Measurements from ENCODE around the gene KRTAP22-1.

The KRTAP22-1 gene

DNA sequence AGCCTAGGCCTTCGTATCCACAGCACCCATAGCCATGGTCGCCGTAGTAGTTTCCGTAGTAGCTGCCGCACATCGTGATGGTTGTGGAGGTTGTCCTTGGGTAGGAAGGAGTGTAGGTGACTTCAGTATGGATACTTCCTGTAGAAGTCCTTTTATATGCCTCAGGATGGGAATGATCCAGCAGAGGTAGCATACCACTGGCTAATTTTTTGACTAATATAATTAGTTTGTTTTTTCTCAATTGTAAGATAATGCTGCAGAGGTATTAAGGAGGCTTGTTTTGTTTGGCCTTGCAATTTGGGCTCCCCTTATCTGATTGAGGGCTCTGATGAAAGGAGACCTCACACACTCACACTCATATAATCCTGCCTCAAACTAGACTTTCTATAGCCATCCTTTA, 2.1 kb upstream of the KRTAP22-1 start, which contains the start of gene KRTAP6-2:
KRTAP6-2 (minus strand) TSS at position 101 of the 400 bp plus-strand sequence; CDS start at position 73, 28 bp downstream.
- in situ Hi-C loops (cut with HindIII; ENCODE audit: low pct_unique_long_range_greater_than_20kb, low sequenced_read_pairs), result no loop called here
- no peak for TF ChIP-seq JUND (IDR thresholded peaks at IDR 0.05; ENCODE audit: low read depth)
- DNase-seq (ENCODE audit: low read depth in 1 of 2, low spot score in 1 of 2), result no peak

DNA sequence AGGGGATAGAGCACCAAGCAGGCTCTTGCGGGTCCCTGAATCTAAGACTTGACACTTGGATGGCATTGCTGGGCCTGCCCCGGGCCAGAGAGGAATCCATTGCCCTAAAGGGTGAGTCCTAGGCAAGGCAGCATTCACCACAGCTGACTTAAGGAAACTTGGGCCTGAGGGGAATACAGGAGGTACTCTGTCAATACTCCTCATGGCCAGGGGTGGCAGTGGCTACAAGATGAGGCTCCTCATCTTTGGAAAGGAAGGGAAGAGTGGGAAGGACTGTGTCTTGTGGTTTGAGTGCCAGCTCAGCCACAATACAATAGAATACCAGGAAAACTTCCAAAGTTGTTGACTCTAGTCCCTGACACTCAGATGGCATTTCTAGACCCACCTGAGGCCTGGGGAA, 5.1 kb downstream of the KRTAP22-1 start:
- peak in 1 of 2 experiments; percentile 6 for DNase-seq (ENCODE audit: low read depth in 1 of 2, low spot score in 1 of 2)
- no peak for TF ChIP-seq JUND (IDR thresholded peaks at IDR 0.05; ENCODE audit: low read depth)
- in situ Hi-C loops (cut with HindIII; ENCODE audit: low pct_unique_long_range_greater_than_20kb, low sequenced_read_pairs), result no loop called here

DNA sequence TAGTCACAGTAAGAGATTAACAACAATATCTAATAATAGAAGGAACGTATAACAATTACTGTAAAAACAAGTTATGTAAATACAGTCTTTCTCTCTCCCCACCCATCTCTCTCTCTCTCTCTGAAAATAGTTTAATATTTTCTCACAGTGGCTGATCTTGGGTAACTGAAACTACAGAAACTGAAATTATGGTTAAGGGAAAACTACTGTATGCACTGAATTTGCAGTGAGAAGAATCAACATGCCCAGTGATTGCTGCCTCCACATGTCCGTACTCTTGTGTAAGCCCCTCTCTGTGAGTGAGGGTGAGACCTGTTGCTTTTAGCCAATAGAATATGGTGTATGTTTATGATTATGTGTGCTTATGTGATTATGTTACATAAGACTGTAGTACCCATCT, 11.2 kb downstream of the KRTAP22-1 start:
- no peak for TF ChIP-seq JUND (IDR thresholded peaks at IDR 0.05; ENCODE audit: low read depth)
- no peak for DNase-seq (ENCODE audit: low read depth in 1 of 2, low spot score in 1 of 2)
- in situ Hi-C loops (cut with HindIII; ENCODE audit: low pct_unique_long_range_greater_than_20kb, low sequenced_read_pairs), result no loop called here

GRCh38 chr21:30613836-30614235, 12.9 kb downstream of the KRTAP22-1 start, which contains the start of gene KRTAP6-1:
KRTAP6-1 (minus strand) TSS chr21:30613930; CDS start chr21:30613904, 26 bp downstream.
- no peak for DNase-seq (ENCODE audit: low read depth in 1 of 2, low spot score in 1 of 2)
- no peak for TF ChIP-seq JUND (IDR thresholded peaks at IDR 0.05; ENCODE audit: low read depth)
- in situ Hi-C loops (cut with HindIII; ENCODE audit: low pct_unique_long_range_greater_than_20kb, low sequenced_read_pairs), result no loop called here

DNA sequence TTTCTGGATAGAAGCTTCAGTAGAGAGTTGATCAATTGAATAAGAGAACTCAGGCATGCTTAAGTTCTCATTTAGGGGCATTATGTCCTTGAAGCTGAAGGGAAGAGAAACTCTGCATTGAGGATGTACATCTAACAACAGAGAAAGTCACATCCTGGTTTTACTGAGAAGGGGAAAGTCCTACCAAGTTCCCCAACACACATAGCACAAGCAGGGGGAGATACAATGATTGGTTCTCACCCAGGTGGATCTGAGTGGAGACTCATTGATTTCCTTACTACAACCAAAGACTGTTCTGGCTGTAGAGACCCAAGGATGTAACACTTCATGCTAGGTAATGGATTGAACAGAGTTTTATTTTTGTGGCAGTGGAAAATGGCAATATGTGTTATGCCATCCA, 14.3 kb downstream of the KRTAP22-1 start:
- no peak for DNase-seq (ENCODE audit: low read depth in 1 of 2, low spot score in 1 of 2)
- in situ Hi-C loops (cut with HindIII; ENCODE audit: low pct_unique_long_range_greater_than_20kb, low sequenced_read_pairs), result no loop called here
- no peak for TF ChIP-seq JUND (IDR thresholded peaks at IDR 0.05; ENCODE audit: low read depth)

- in situ Hi-C loops (cut with HindIII; ENCODE audit: low pct_unique_long_range_greater_than_20kb, low sequenced_read_pairs), result no loop called here
- no peak for TF ChIP-seq JUND (IDR thresholded peaks at IDR 0.05; ENCODE audit: low read depth)
- no peak for DNase-seq (ENCODE audit: low read depth in 1 of 2, low spot score in 1 of 2)
Observed at GRCh38 chr21:30616125-30616524, 15.2 kb downstream of the KRTAP22-1 start, which contains the start of gene KRTAP20-1. KRTAP20-1 (plus strand) TSS chr21:30616425; CDS start chr21:30616455, 30 bp downstream.

- in situ Hi-C loops (cut with HindIII; ENCODE audit: low pct_unique_long_range_greater_than_20kb, low sequenced_read_pairs), result no loop called here
- no peak for DNase-seq (ENCODE audit: low read depth in 1 of 2, low spot score in 1 of 2)
- no peak for TF ChIP-seq JUND (IDR thresholded peaks at IDR 0.05; ENCODE audit: low read depth)
Observed at GRCh38 chr21:30620080-30620479, 19.2 kb downstream of the KRTAP22-1 start.

GRCh38 chr21:30620522-30620921, 19.6 kb downstream of the KRTAP22-1 start, which contains the start of gene KRTAP20-4:
KRTAP20-4 (plus strand) TSS chr21:30620627.
- DNase-seq (ENCODE audit: low read depth in 1 of 2, low spot score in 1 of 2), result no peak
- TF ChIP-seq JUND (IDR thresholded peaks at IDR 0.05; ENCODE audit: low read depth), result no peak
- in situ Hi-C loops (cut with HindIII; ENCODE audit: low pct_unique_long_range_greater_than_20kb, low sequenced_read_pairs), result no loop called here

GRCh38 chr21:30623362-30623761, 22.5 kb downstream of the KRTAP22-1 start:
- no peak for TF ChIP-seq JUND (IDR thresholded peaks at IDR 0.05; ENCODE audit: low read depth)
- DNase-seq (ENCODE audit: low read depth in 1 of 2, low spot score in 1 of 2), result no peak
- in situ Hi-C loops (cut with HindIII; ENCODE audit: low pct_unique_long_range_greater_than_20kb, low sequenced_read_pairs), result no loop called here

- in situ Hi-C loops (cut with HindIII; ENCODE audit: low pct_unique_long_range_greater_than_20kb, low sequenced_read_pairs), result no loop called here
- TF ChIP-seq JUND (IDR thresholded peaks at IDR 0.05; ENCODE audit: low read depth), result no peak
- DNase-seq (ENCODE audit: low read depth in 1 of 2, low spot score in 1 of 2), result no peak
Observed at GRCh38 chr21:30625449-30626165, 24.7 kb downstream of the KRTAP22-1 start.

DNA sequence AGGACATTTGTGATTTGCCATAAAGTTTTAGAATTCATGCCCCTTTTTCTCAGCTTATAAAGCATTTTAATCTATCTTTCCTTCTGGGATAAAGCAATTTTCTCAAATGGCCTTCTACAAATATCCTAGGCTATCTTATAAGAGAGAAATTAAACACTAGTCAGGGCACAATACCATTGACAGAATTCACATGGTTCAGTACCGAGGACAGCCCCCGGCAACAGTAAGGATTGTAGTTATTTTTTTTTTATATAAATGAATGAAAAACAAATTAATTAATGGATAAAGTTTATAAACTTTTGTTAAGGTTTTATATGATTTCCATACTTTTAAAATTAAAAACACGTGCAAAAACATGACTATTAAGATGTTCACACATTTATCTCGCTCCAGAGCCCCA, 27.2 kb downstream of the KRTAP22-1 start:
- in situ Hi-C loops (cut with HindIII; ENCODE audit: low pct_unique_long_range_greater_than_20kb, low sequenced_read_pairs), result no loop called here
- no peak for DNase-seq (ENCODE audit: low read depth in 1 of 2, low spot score in 1 of 2)
- no peak for TF ChIP-seq JUND (IDR thresholded peaks at IDR 0.05; ENCODE audit: low read depth)

DNA sequence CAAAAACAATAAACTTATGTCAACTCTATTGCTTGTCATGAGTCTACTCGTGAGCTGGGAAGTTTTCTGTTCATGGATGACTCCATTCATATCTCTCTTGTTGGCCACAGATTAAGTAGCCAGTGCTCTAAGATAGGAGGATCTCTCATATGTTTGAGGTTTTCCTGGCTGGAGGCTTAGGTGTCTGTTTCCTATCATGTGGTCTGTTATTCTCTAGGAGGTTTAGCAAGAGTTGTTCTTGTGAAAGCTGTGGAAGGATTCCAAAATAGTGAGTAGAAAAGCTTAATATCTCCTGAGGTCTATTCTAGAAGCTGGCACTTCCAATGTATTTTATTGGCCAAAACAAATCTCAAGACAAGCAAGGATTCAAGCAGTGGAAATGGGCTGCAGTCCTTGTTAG, 28.3 kb downstream of the KRTAP22-1 start:
- in situ Hi-C loops (cut with HindIII; ENCODE audit: low pct_unique_long_range_greater_than_20kb, low sequenced_read_pairs), result no loop called here
- no peak for TF ChIP-seq JUND (IDR thresholded peaks at IDR 0.05; ENCODE audit: low read depth)
- DNase-seq (ENCODE audit: low read depth in 1 of 2, low spot score in 1 of 2), result no peak

GRCh38 chr21:30634906-30635305, 34.0 kb downstream of the KRTAP22-1 start, which contains the start of gene KRTAP20-2:
KRTAP20-2 (plus strand) TSS chr21:30635206; CDS start chr21:30635264, 58 bp downstream.
- in situ Hi-C loops (cut with HindIII; ENCODE audit: low pct_unique_long_range_greater_than_20kb, low sequenced_read_pairs), result no loop called here
- TF ChIP-seq JUND (IDR thresholded peaks at IDR 0.05; ENCODE audit: low read depth), result no peak
- no peak for DNase-seq (ENCODE audit: low read depth in 1 of 2, low spot score in 1 of 2)

Measured in T47D (cell line).